Esophagus squamous epithelium (tissue), 5 donors: ENCODE measurements around the gene C8A. TPM values are rescaled to one million over a fixed set of nuclear protein-coding genes. Genes with fewer than 3 reads are reported as not detected.

ENCODE experiments used
- DNase-seq: peaks from one replicate; lab custom pipeline; 2025; lab: John Stamatoyannopoulos, UW
- H3K27ac ChIP-seq, 4 donors: fragments of 200-600 bp; sonication (generic); one replicate each; pipeline ENCODE4 v1.5.1; 2016 to 2019; ENCODE audit warnings: mild to moderate bottlenecking in 1 of 4
- H3K27me3 ChIP-seq, 4 donors: fragments of 200-600 bp; sonication (generic); 1 replicate in 3 of 4; 2 replicates in 1 of 4; pipeline versions ENCODE4 v1.5.1 to v1.6.0; 2017 to 2021; ENCODE audit warnings: antibody characterized with exemption in 1 of 4
- H3K36me3 ChIP-seq, 3 donors: fragments of 200-600 bp; sonication (generic); one replicate each; pipeline ENCODE4 v1.5.1; 2016 to 2019
- H3K4me1 ChIP-seq, 3 donors: fragments of 200-600 bp; sonication (generic); one replicate each; pipeline ENCODE4 v1.5.1; 2017 to 2019
- H3K4me3 ChIP-seq, 4 donors: fragments of 200-600 bp; sonication (generic); 1 replicate in 3 of 4; 2 replicates in 1 of 4; pipeline ENCODE4 v1.5.1; 2016 to 2019; ENCODE audit warnings: mild to moderate bottlenecking in 2 of 4, moderate library complexity in 1 of 4
- H3K9me3 ChIP-seq, 3 donors: fragments of 200-600 bp; sonication (generic); one replicate each; pipeline ENCODE4 v1.5.1; 2016 to 2019
- CTCF ChIP-seq, 6 experiments: fragments of 450-650 bp in 4 of 6; fragments of 200-600 bp in 2 of 6; sonication (generic) in 2 of 6; IDR thresholded peaks; one replicate each; pipeline ENCODE4 v1.5.1; 2016 to 2019; ENCODE audit warnings: antibody characterized with exemption in 6 of 6, mild to moderate bottlenecking in 4 of 6, moderate library complexity in 4 of 6
- POLR2A ChIP-seq, 4 donors: fragments of 450-650 bp; IDR thresholded peaks; one replicate each; pipeline ENCODE4 v1.6.1; 2017; ENCODE audit warnings: antibody characterized with exemption in 4 of 4, mild to moderate bottlenecking in 4 of 4, moderate library complexity in 3 of 4
- WGBS, 2 donors: methylation state at CpG; one replicate each; pipeline ENCODE4 v1.1.5; 2018; 5-methylcytosine and 5-hydroxymethylcytosine counted together
- intact Hi-C: fragments of 100-400 bp; cut with DNase I; formaldehyde crosslinking; loops from one replicate; pipeline ENCODE4 v1.15.0; 2022
- total RNA-seq, 4 donors: library from RNA; depleted of rRNA; stranded (reverse); fragments of >200 nt; gene quantifications; one replicate each; pipeline ENCODE4 v1.1.0, GENCODE V29; 2016
- donor health status: DM: yes; HTN: yes; CAD: no.

C8A gene
- total RNA-seq, 4 donors from 2014 or later: not detected

GRCh38 chr1:56954664-56955063 is 100.1 kb downstream of the C8A start:
- TF ChIP-seq CTCF (IDR thresholded peaks at IDR 0.05): no peak
- TF ChIP-seq POLR2A (IDR thresholded peaks at IDR 0.05): no peak
- DNase-seq: no peak
- intact Hi-C loops: no loop called here
- Histone ChIP-seq H3K36me3 (no peaks in the 10 kb centered on the region), H3K4me3 (no peak overlapping the region), H3K9me3 (no peaks in the 10 kb centered on the region), H3K27me3 (no peaks in the 10 kb centered on the region), H3K27ac (no peak overlapping the region), H3K4me1 (no peaks in the 10 kb centered on the region)
- WGBS, 2 donors: 64% methylated on average over 1 of the region's 1 CpG

GRCh38 chr1:56957931-56958330 is 103.3 kb downstream of the C8A start:
- no peaks in the 10 kb centered on the region for H3K36me3 ChIP-seq
- DNase-seq: no peak
- no peaks in the 10 kb centered on the region for H3K9me3 ChIP-seq
- no peaks in the 10 kb centered on the region for H3K4me1 ChIP-seq
- H3K4me3 ChIP-seq: no peak overlapping the region
- no peak overlapping the region for H3K27ac ChIP-seq
- intact Hi-C loops: no loop called here
- no peak for TF ChIP-seq POLR2A (IDR thresholded peaks at IDR 0.05)
- no peak for TF ChIP-seq CTCF (IDR thresholded peaks at IDR 0.05)
- no peaks in the 10 kb centered on the region for H3K27me3 ChIP-seq
- WGBS, 2 donors: 35 to 47% methylated on average over 2 to 3 of the region's 3 CpGs

GRCh38 chr1:56958526-56958925 is 103.9 kb downstream of the C8A start:
- intact Hi-C loops: no loop called here
- DNase-seq: no peak

GRCh38 chr1:56961426-56961825 is 106.8 kb downstream of the C8A start:
- WGBS, 2 donors: 70 to 74% methylated on average over 6 to 9 of the region's 10 CpGs
- Histone ChIP-seq H3K4me3 (no peak overlapping the region), H3K9me3 (no peaks in the 10 kb centered on the region), H3K27ac (no peak overlapping the region), H3K36me3 (no peaks in the 10 kb centered on the region), H3K27me3 (no peaks in the 10 kb centered on the region), H3K4me1 (no peaks in the 10 kb centered on the region)
- TF ChIP-seq POLR2A (IDR thresholded peaks at IDR 0.05): no peak
- no peak for TF ChIP-seq CTCF (IDR thresholded peaks at IDR 0.05)
- DNase-seq: no peak
- intact Hi-C loops: no loop called here

More at GRCh38 chr1:56958526-56958925, 103.9 kb downstream of the C8A start:
- WGBS, 2 donors: 54 to 56% methylated on average over 2 of the region's 2 CpGs
- no peaks in the 10 kb centered on the region for H3K27me3 ChIP-seq
- H3K9me3 ChIP-seq: no peaks in the 10 kb centered on the region
- no peaks in the 10 kb centered on the region for H3K36me3 ChIP-seq
- no peak overlapping the region for H3K27ac ChIP-seq
- H3K4me1 ChIP-seq: no peaks in the 10 kb centered on the region
- no peak for TF ChIP-seq POLR2A (IDR thresholded peaks at IDR 0.05)
- TF ChIP-seq CTCF (IDR thresholded peaks at IDR 0.05): no peak
- no peak overlapping the region for H3K4me3 ChIP-seq

- no peak for TF ChIP-seq POLR2A (IDR thresholded peaks at IDR 0.05)
- TF ChIP-seq CTCF (IDR thresholded peaks at IDR 0.05): no peak
- Histone ChIP-seq H3K4me3 (no peak overlapping the region), H3K9me3 (no peaks in the 10 kb centered on the region), H3K4me1 (no peaks in the 10 kb centered on the region), H3K36me3 (no peaks in the 10 kb centered on the region), H3K27ac (no peak overlapping the region), H3K27me3 (no peaks in the 10 kb centered on the region)
- 72 to 73% methylated on average over 4 of the region's 4 CpGs for WGBS, 2 donors
- no peak for DNase-seq
- intact Hi-C loops: no loop called here
These were observed 109.1 kb downstream of the C8A start for GRCh38 chr1:56963667-56964066.
